Lower leg skin (tissue), 4 donors: ENCODE data around the gene FGFBP3. TPM values are rescaled to one million over a fixed set of nuclear protein-coding genes. Genes with fewer than 3 reads are reported as not detected.
A peak's percentile ranks its signal among the peaks of the same experiment; 100 is the strongest.

Source experiments
- DNase-seq, 2 donors: peaks; one replicate each; pipeline ENCODE4 v3.0.0-alpha.2; 2019; ENCODE audit warnings: low spot score in 2 of 2
- H3K4me3 ChIP-seq: fragments of 200-600 bp; sonication (generic); 2 replicates; pipeline ENCODE4 v1.5.1; 2017; ENCODE audit warnings: mild to moderate bottlenecking, low read depth; ENCODE audit not compliant: poor library complexity, severe bottlenecking
- POLR2A ChIP-seq, 2 donors: fragments of 450-650 bp; IDR thresholded peaks; one replicate each; pipeline ENCODE4 v1.6.1; 2016 to 2017; ENCODE audit warnings: antibody characterized with exemption in 2 of 2, mild to moderate bottlenecking in 1 of 2, moderate library complexity in 1 of 2
- WGBS, 2 donors: methylation state at CpG; one replicate each; pipeline ENCODE4 v1.1.5; 2018; 5-methylcytosine and 5-hydroxymethylcytosine counted together
- intact Hi-C: fragments of 100-400 bp; cut with DNase I; formaldehyde crosslinking; loops from one replicate; pipeline ENCODE4 v1.15.0; 2023; ENCODE audit warnings: low total_unique reads
- total RNA-seq, 4 donors: library from RNA; depleted of rRNA; stranded (reverse); fragments of >200 nt; gene quantifications; one replicate each; pipeline ENCODE4 v1.1.0, GENCODE V29; 2016
- TF ChIP-seq, protein P1 (sequence below), 3 donors: fragments of 450-650 bp; IDR thresholded peaks; one replicate each; pipeline ENCODE4 v1.5.1; 2016; ENCODE audit warnings: antibody characterized with exemption in 3 of 3, mild to moderate bottlenecking in 3 of 3, moderate library complexity in 2 of 3

The FGFBP3 gene
- total RNA-seq, 4 donors from 2014 or later: 0.69 to 1.6 (median 1.3) TPM

DNA sequence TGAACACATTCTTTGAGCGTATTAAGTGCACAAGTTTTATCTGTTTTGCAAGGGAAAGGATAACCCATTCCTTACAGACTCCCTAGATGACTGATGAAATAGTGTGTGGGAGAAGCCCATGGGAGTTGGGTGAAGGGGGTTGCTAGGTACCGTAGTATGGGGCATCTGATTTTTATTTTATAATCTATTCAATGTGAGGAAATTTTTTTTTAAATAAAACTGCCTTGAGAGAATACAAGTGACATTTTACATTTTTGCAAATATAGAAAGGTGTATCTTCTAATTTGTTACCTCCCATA is 15.7 kb upstream of the FGFBP3 start:
- WGBS, 2 donors: 50 to 54% methylated on average over 2 of the region's 2 CpGs
- H3K4me3 ChIP-seq: no peak overlapping the region
- no peak for DNase-seq
- TF ChIP-seq, protein P1, sequence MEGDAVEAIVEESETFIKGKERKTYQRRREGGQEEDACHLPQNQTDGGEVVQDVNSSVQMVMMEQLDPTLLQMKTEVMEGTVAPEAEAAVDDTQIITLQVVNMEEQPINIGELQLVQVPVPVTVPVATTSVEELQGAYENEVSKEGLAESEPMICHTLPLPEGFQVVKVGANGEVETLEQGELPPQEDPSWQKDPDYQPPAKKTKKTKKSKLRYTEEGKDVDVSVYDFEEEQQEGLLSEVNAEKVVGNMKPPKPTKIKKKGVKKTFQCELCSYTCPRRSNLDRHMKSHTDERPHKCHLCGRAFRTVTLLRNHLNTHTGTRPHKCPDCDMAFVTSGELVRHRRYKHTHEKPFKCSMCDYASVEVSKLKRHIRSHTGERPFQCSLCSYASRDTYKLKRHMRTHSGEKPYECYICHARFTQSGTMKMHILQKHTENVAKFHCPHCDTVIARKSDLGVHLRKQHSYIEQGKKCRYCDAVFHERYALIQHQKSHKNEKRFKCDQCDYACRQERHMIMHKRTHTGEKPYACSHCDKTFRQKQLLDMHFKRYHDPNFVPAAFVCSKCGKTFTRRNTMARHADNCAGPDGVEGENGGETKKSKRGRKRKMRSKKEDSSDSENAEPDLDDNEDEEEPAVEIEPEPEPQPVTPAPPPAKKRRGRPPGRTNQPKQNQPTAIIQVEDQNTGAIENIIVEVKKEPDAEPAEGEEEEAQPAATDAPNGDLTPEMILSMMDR (IDR thresholded peaks at IDR 0.05): no peak
- no peak for TF ChIP-seq POLR2A (IDR thresholded peaks at IDR 0.05)
- intact Hi-C loops: no loop called here

DNA sequence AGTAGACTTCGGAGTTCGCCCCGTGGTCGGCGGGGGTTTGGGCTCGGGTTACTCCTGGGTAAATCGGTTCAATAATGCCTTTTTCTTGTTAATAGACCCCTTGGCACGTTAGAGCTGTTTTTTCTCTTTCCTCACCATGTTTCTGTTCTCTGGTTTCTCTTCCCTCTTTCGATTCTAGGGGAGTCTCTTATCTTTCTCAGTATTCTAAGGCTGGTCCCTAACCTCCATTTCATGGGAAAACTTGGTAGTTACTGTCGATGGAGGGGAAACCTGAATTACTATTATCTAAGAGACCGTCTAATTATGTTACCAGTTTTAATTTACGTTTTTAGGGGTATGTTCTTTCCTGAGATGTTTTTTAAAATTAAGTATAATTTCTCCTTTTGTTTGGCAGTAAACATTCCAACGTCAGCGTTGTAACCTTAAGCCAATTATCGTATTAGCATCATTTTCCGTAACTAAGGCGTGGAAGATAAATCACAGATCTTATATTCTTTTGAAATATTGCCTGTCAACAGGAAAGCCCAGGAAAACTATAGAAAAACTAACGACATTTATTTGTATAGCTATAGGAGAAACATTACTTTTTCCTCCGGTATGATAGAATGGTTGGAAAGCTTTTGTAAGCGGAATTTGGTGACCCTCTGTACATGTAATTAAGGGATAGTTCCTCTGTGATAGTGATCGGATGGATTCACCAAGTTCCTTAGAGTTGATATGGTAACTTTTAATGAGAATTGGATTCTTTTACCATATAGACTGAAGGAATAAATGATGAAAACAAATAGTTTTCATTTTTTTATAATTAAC is 15.1 kb upstream of the FGFBP3 start:
- 3 to 5% methylated on average over 21 of the region's 21 CpGs for WGBS, 2 donors
- H3K4me3 ChIP-seq: peak overlapping the region; percentile 35
- no peak for DNase-seq
- TF ChIP-seq, protein P1 (IDR thresholded peaks at IDR 0.05): no peak
- TF ChIP-seq POLR2A (IDR thresholded peaks at IDR 0.05): no peak
- intact Hi-C loops: no loop called here

DNA sequence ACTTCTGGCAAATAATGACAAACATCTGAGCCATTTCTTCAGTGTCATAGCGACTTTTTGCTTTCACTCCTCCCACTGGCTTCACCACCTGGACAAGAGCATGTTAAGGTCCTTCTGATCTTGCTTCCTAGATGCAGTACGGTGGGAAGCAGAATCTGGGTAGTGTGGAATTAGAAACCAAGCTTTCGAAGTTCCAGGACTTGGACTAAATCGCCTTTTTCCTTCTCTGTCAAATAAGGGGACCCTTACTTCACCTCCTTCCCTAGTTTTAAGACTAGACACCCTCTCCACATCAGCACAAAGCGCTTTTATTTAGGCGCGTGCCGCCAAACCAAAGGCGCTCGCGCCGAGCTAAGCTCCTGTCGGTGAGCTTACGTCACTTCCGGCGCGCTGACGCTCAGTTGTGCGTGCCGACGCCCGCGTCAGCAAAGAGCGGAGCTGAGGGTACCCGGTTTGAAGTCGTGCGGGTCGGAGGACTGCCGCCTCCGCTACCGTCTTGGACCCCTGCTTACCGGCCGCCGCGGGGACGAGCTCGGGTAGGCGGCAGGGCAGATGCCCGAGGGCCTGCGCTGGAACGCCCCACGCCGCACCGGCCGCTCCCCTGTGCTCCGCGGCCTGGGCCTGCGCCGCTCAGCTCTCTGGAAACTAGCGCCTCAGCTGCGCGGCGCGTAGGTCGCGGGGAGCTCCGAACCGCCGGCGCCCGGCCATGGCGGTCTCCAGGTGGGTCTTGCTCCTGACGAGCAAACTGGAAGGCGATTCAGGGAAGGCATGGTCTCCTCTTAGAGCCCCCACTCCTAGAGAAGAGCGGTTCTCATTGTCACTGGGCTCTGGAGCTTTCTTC is 14.3 kb upstream of the FGFBP3 start, which contains the start of gene BTAF1:
TSS of gene BTAF1 (plus strand) at position 400 of the 841 bp plus-strand sequence. CDS start at position 707, 307 bp downstream.
- intact Hi-C loops: no loop called here
- 0% methylated on average over 27 to 40 of the region's 65 CpGs for WGBS, 2 donors
- DNase-seq: peak; percentile 87 to 97
- H3K4me3 ChIP-seq: peak within 1 kb of the TSS; percentile 35
- TF ChIP-seq, protein P1 (IDR thresholded peaks at IDR 0.05): no peak
- TF ChIP-seq POLR2A (IDR thresholded peaks at IDR 0.05): peak in 1 of 2 donors; percentile 87

DNA sequence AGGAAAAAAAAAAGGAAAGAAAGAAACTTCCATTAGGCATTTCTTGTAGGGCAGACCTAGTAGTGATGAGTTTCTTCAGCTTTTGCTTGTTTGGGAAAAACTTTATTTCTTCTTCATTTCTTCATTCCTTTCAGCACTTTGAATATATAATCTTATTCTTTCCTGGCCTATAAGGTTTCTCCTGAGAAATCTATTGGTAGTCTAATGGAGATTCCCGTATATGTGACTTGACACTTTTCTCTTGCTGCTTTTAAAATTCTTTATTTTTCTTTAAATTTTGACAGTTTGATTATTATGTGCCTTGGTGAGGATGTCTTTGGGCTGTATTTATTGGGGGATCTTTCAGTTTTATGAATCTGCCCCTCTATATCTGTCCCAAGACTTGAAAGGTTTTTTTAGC is 10.4 kb upstream of the FGFBP3 start:
- WGBS, 2 donors: 91 to 98% methylated on average over 1 of the region's 1 CpG
- intact Hi-C loops: no loop called here
- DNase-seq: no peak
- H3K4me3 ChIP-seq: no peak overlapping the region
- TF ChIP-seq, protein P1 (IDR thresholded peaks at IDR 0.05): no peak
- TF ChIP-seq POLR2A (IDR thresholded peaks at IDR 0.05): no peak

DNA sequence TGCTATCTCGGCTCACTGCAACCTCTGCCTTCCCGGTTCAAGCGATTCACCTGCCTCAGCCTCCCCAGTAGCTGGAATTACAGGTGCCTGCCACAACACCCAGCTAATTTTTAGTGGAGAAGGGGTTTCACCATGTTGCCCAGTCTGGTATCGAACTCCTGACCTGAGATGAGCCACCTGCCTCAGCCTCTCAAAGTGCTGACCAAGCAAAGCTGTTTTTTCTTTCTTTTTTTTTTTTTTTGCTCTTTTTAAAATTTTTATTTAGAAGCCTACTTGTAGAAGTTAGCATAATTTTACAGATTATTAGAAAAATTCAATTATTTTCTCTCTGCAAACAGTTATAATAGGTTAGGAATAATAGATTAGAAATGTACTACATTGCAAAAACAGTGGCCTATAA is 1.2 kb upstream of the FGFBP3 start:
- no peak for DNase-seq
- intact Hi-C loops: loop anchor here (5.0 kb wide), 1 partner anchor 153 kb away; no protein-coding TSS in a partner anchor
- 90 to 91% methylated on average over 4 of the region's 4 CpGs for WGBS, 2 donors
- H3K4me3 ChIP-seq: no peak overlapping the region
- TF ChIP-seq, protein P1 (IDR thresholded peaks at IDR 0.05): no peak
- no peak for TF ChIP-seq POLR2A (IDR thresholded peaks at IDR 0.05)
